ENCODE data around the gene MAP3K9. TPM values are rescaled to one million over a fixed set of nuclear protein-coding genes. Genes with fewer than 3 reads are reported as not detected.

Gene MAP3K9
- total RNA-seq, 4 donors from 2014 or later = 0.29 to 2.8 (median 1.2) TPM

GRCh38 chr14:70833884-70834283, 24.6 kb upstream of the MAP3K9 start:
- DNase-seq = no peak

GRCh38 chr14:70832561-70833305, 23.4 kb upstream of the MAP3K9 start:
- Histone ChIP-seq H3K27ac (peak overlapping the region in 1 of 2 donors; percentile 42), H3K4me1 (no peaks in the 10 kb centered on the region), H3K27me3 (no peaks in the 10 kb centered on the region), H3K36me3 (no peaks in the 10 kb centered on the region), H3K4me3 (no peak overlapping the region), H3K9me3 (no peaks in the 10 kb centered on the region)
- peak in 1 of 2 donors; percentile 27 for DNase-seq
- TF ChIP-seq POLR2A (IDR thresholded peaks at IDR 0.05) (no peak), CTCF (IDR thresholded peaks at IDR 0.05) (no peak)
- intact Hi-C loops (cut with DNase I; ENCODE audit: low total_unique reads) = no loop called here

More at GRCh38 chr14:70833884-70834283, 24.6 kb upstream of the MAP3K9 start:
- TF ChIP-seq CTCF (IDR thresholded peaks at IDR 0.05) (no peak), POLR2A (IDR thresholded peaks at IDR 0.05) (no peak)
- H3K4me1 ChIP-seq = no peaks in the 10 kb centered on the region
- H3K4me3 ChIP-seq = no peak overlapping the region
- H3K9me3 ChIP-seq = no peaks in the 10 kb centered on the region
- H3K27me3 ChIP-seq = no peaks in the 10 kb centered on the region
- H3K27ac ChIP-seq = no peak overlapping the region
- no peaks in the 10 kb centered on the region for H3K36me3 ChIP-seq
- intact Hi-C loops (cut with DNase I; ENCODE audit: low total_unique reads) = no loop called here

GRCh38 chr14:70830998-70831781, 21.9 kb upstream of the MAP3K9 start:
- no peaks in the 10 kb centered on the region for H3K9me3 ChIP-seq
- H3K27ac ChIP-seq = no peak overlapping the region
- H3K27me3 ChIP-seq = no peaks in the 10 kb centered on the region
- no peak for TF ChIP-seq CTCF (IDR thresholded peaks at IDR 0.05)
- no peak for TF ChIP-seq POLR2A (IDR thresholded peaks at IDR 0.05)
- intact Hi-C loops (cut with DNase I; ENCODE audit: low total_unique reads) = no loop called here
- DNase-seq = no peak
- no peaks in the 10 kb centered on the region for H3K4me1 ChIP-seq
- no peak overlapping the region for H3K4me3 ChIP-seq
- no peaks in the 10 kb centered on the region for H3K36me3 ChIP-seq

GRCh38 chr14:70828188-70828587, 18.9 kb upstream of the MAP3K9 start:
- Histone ChIP-seq H3K9me3 (no peaks in the 10 kb centered on the region), H3K36me3 (no peaks in the 10 kb centered on the region), H3K27me3 (no peaks in the 10 kb centered on the region), H3K4me1 (no peaks in the 10 kb centered on the region), H3K4me3 (no peak overlapping the region), H3K27ac (no peak overlapping the region)
- intact Hi-C loops (cut with DNase I; ENCODE audit: low total_unique reads) = no loop called here
- TF ChIP-seq CTCF (IDR thresholded peaks at IDR 0.05) (no peak), POLR2A (IDR thresholded peaks at IDR 0.05) (no peak)
- DNase-seq = no peak

GRCh38 chr14:70827752-70828151, 18.4 kb upstream of the MAP3K9 start:
- Histone ChIP-seq H3K36me3 (no peaks in the 10 kb centered on the region), H3K27me3 (no peaks in the 10 kb centered on the region), H3K27ac (no peak overlapping the region), H3K9me3 (no peaks in the 10 kb centered on the region), H3K4me1 (no peaks in the 10 kb centered on the region), H3K4me3 (no peak overlapping the region)
- TF ChIP-seq POLR2A (IDR thresholded peaks at IDR 0.05) (no peak), CTCF (IDR thresholded peaks at IDR 0.05) (no peak)
- intact Hi-C loops (cut with DNase I; ENCODE audit: low total_unique reads) = no loop called here
- no peak for DNase-seq
